SK-N-MC (cell line): ENCODE data around the gene SLAMF9.

ENCODE experiments used
- EZH2 ChIP-seq: fragments of 200-600 bp; sonication (generic); IDR thresholded peaks from one replicate; pipeline ENCODE4 v1.6.1; 2017; ENCODE audit warnings: antibody characterized with exemption
- POLR2AphosphoS5 ChIP-seq: IDR thresholded peaks from 2 replicates; pipeline ENCODE4 v1.6.1; 2012; ENCODE audit warnings: mild to moderate bottlenecking, low read depth, low read length, borderline replicate concordance

- TF ChIP-seq EZH2 (no peak), POLR2AphosphoS5 (no peak)
Observed at GRCh38 chr1:159986531-159986930, 32.5 kb upstream of the SLAMF9 start.
